HEK293 (cell line): Measurements from ENCODE around the gene RASL10A.

ENCODE experiments used
- CTCF ChIA-PET: fragments of 350-600 bp; formaldehyde crosslinking; extraction: SDS; loops from one replicate; lab custom pipeline; 2021; ENCODE audit warnings: antibody characterized with exemption; lab: Yijun Ruan, JAX
- POLR2A ChIA-PET: fragments of 300-600 bp; formaldehyde crosslinking; extraction: SDS; loops from one replicate; lab custom pipeline; 2020; ENCODE audit warnings: antibody characterized with exemption, inconsistent platforms; lab: Yijun Ruan, JAX
- H3K27ac ChIP-seq: fragments of 200-500 bp; sonication (Bioruptor generic); 2 replicates; pipeline ENCODE4 v1.5.1; 2014; ENCODE audit warnings: low read depth, low read length, control low read depth, inconsistent platforms; ENCODE audit errors: extremely low read depth
- H3K36me3 ChIP-seq, 2 experiments: fragments of 200-500 bp in 1 of 2; sonication (Bioruptor generic) in 1 of 2; 1 replicate in 1 of 2; 2 replicates in 1 of 2; pipeline ENCODE4 v1.5.1; 2014 to 2017; ENCODE audit warnings: inconsistent platforms in 2 of 2, low read length in 2 of 2; ENCODE audit not compliant: control insufficient read depth in 2 of 2, insufficient read depth in 1 of 2
- H3K4me1 ChIP-seq: fragments of 200-500 bp; sonication (Bioruptor generic); 2 replicates; pipeline ENCODE4 v1.5.1; 2014; ENCODE audit warnings: mild to moderate bottlenecking, low read length, inconsistent platforms; ENCODE audit not compliant: control insufficient read depth, insufficient read depth
- H3K4me3 ChIP-seq: 2 replicates; pipeline ENCODE4 v1.5.1; 2011; ENCODE audit warnings: low read depth, mild to moderate bottlenecking, control low read depth, low read length, moderate library complexity
- H3K9me3 ChIP-seq: fragments of 200-500 bp; sonication (Bioruptor generic); 2 replicates; pipeline ENCODE4 v1.5.1; 2014; ENCODE audit warnings: low read depth, low read length, inconsistent platforms; ENCODE audit not compliant: control insufficient read depth, insufficient read depth
- BCL11A ChIP-seq: fragments of 450-650 bp; formaldehyde crosslinking; IDR thresholded peaks from 2 replicates; pipeline ENCODE4 v1.5.1; 2016; ENCODE audit warnings: low read depth, missing biosample characterization, missing genetic modification characterization
- EGR2 ChIP-seq: fragments of 450-650 bp; formaldehyde crosslinking; IDR thresholded peaks from 2 replicates; pipeline ENCODE4 v1.5.1; 2016; ENCODE audit warnings: low read depth, missing biosample characterization, missing genetic modification characterization
- GLIS2 ChIP-seq: fragments of 450-650 bp; formaldehyde crosslinking; IDR thresholded peaks from 2 replicates; pipeline ENCODE4 v1.5.1; 2016; ENCODE audit warnings: missing biosample characterization, missing genetic modification characterization
- IKZF3 ChIP-seq: fragments of 450-650 bp; IDR thresholded peaks from 2 replicates; pipeline ENCODE4 v1.5.0; 2018; ENCODE audit warnings: missing biosample characterization, mild to moderate bottlenecking, missing genetic modification characterization, moderate library complexity
- KLF1 ChIP-seq: fragments of 450-650 bp; formaldehyde crosslinking; IDR thresholded peaks from 2 replicates; pipeline ENCODE4 v1.5.1; 2016; ENCODE audit warnings: missing biosample characterization, missing genetic modification characterization
- KLF9 ChIP-seq: fragments of 450-650 bp; formaldehyde crosslinking; IDR thresholded peaks from 2 replicates; pipeline ENCODE4 v1.5.1; 2016; ENCODE audit warnings: missing biosample characterization, missing genetic modification characterization, low read depth
- OVOL3 ChIP-seq: fragments of 450-650 bp; formaldehyde crosslinking; IDR thresholded peaks from 2 replicates; pipeline ENCODE4 v1.5.1; 2016; ENCODE audit warnings: missing biosample characterization, missing genetic modification characterization
- PRDM1 ChIP-seq: fragments of 450-650 bp; formaldehyde crosslinking; IDR thresholded peaks from 2 replicates; pipeline ENCODE4; 2016; ENCODE audit warnings: missing biosample characterization, missing genetic modification characterization
- SP2 ChIP-seq: fragments of 450-650 bp; formaldehyde crosslinking; IDR thresholded peaks from 2 replicates; pipeline ENCODE4 v1.5.1; 2016; ENCODE audit warnings: missing biosample characterization, missing genetic modification characterization
- SP3 ChIP-seq: fragments of 450-650 bp; formaldehyde crosslinking; IDR thresholded peaks from 2 replicates; pipeline ENCODE4 v1.5.1; 2016; ENCODE audit warnings: missing biosample characterization, missing genetic modification characterization
- SP7 ChIP-seq: fragments of 450-650 bp; formaldehyde crosslinking; IDR thresholded peaks from 2 replicates; pipeline ENCODE4 v1.5.1; 2016; ENCODE audit warnings: missing biosample characterization, missing genetic modification characterization
- ZBTB7A ChIP-seq: fragments of 450-650 bp; formaldehyde crosslinking; IDR thresholded peaks from 2 replicates; pipeline ENCODE4 v1.5.1; 2016; ENCODE audit warnings: low read depth, missing biosample characterization, missing genetic modification characterization
- ZEB2 ChIP-seq: fragments of 450-650 bp; formaldehyde crosslinking; IDR thresholded peaks from 2 replicates; pipeline ENCODE4 v1.5.1; 2016; ENCODE audit warnings: missing biosample characterization, missing genetic modification characterization
- ZIC2 ChIP-seq: fragments of 450-650 bp; formaldehyde crosslinking; IDR thresholded peaks from 2 replicates; pipeline ENCODE4 v1.5.1; 2016; ENCODE audit warnings: missing biosample characterization, missing genetic modification characterization
- ZNF138 ChIP-seq: fragments of 450-650 bp; formaldehyde crosslinking; IDR thresholded peaks from 2 replicates; pipeline ENCODE4 v1.5.1; 2016; ENCODE audit warnings: missing biosample characterization, missing genetic modification characterization, borderline replicate concordance
- ZNF335 ChIP-seq: fragments of 450-650 bp; formaldehyde crosslinking; conservative IDR thresholded peaks from 2 replicates; pipeline ENCODE4 v1.5.1; 2016; ENCODE audit warnings: missing biosample characterization, missing genetic modification characterization
- ZNF366 ChIP-seq: fragments of 450-650 bp; formaldehyde crosslinking; conservative IDR thresholded peaks from 2 replicates; pipeline ENCODE4 v1.5.1; 2016; ENCODE audit warnings: missing biosample characterization, missing genetic modification characterization
- ZNF404 ChIP-seq: fragments of 450-650 bp; formaldehyde crosslinking; IDR thresholded peaks from 2 replicates; pipeline ENCODE4 v1.5.1; 2017; ENCODE audit warnings: missing biosample characterization, missing genetic modification characterization
- ZNF629 ChIP-seq: fragments of 450-650 bp; formaldehyde crosslinking; IDR thresholded peaks from 2 replicates; pipeline ENCODE4 v1.5.1; 2017; ENCODE audit warnings: missing biosample characterization, missing genetic modification characterization
- ZNF747 ChIP-seq: fragments of 450-650 bp; formaldehyde crosslinking; IDR thresholded peaks from 2 replicates; pipeline ENCODE4 v1.5.1; 2016; ENCODE audit warnings: missing biosample characterization, missing genetic modification characterization
- ZNF76 ChIP-seq: fragments of 450-650 bp; formaldehyde crosslinking; IDR thresholded peaks from 2 replicates; pipeline ENCODE4; 2016; ENCODE audit warnings: low read depth, missing biosample characterization, missing genetic modification characterization, borderline replicate concordance
- ZNF792 ChIP-seq: fragments of 450-650 bp; formaldehyde crosslinking; IDR thresholded peaks from 2 replicates; pipeline ENCODE4 v1.5.1; 2016; ENCODE audit warnings: missing biosample characterization, missing genetic modification characterization
- TF ChIP-seq, protein P1 (sequence below): fragments of 450-650 bp; formaldehyde crosslinking; IDR thresholded peaks from 2 replicates; pipeline ENCODE4 v1.5.1; 2017; ENCODE audit warnings: missing biosample characterization, mild to moderate bottlenecking, missing genetic modification characterization, moderate library complexity
- TF ChIP-seq, protein P2 (sequence below): fragments of 450-650 bp; formaldehyde crosslinking; IDR thresholded peaks from 2 replicates; pipeline ENCODE4 v1.5.1; 2016; ENCODE audit warnings: missing biosample characterization, missing genetic modification characterization
- TF ChIP-seq, protein P3 (sequence below): fragments of 450-650 bp; IDR thresholded peaks from 2 replicates; pipeline ENCODE4 v1.5.1; 2018; ENCODE audit warnings: missing biosample characterization, missing genetic modification characterization
- TF ChIP-seq, protein P4 (sequence below): fragments of 450-650 bp; formaldehyde crosslinking; IDR thresholded peaks from 2 replicates; pipeline ENCODE4 v1.5.1; 2016; ENCODE audit warnings: missing biosample characterization, missing genetic modification characterization
- TF ChIP-seq, protein P5 (sequence below): fragments of 450-650 bp; formaldehyde crosslinking; IDR thresholded peaks from 2 replicates; pipeline ENCODE4 v1.5.1; 2016; ENCODE audit warnings: missing biosample characterization, missing genetic modification characterization
- TF ChIP-seq, protein P6 (sequence below): fragments of 450-650 bp; formaldehyde crosslinking; IDR thresholded peaks from 2 replicates; pipeline ENCODE4 v1.5.1; 2016; ENCODE audit warnings: missing biosample characterization, missing genetic modification characterization

Gene RASL10A

DNA sequence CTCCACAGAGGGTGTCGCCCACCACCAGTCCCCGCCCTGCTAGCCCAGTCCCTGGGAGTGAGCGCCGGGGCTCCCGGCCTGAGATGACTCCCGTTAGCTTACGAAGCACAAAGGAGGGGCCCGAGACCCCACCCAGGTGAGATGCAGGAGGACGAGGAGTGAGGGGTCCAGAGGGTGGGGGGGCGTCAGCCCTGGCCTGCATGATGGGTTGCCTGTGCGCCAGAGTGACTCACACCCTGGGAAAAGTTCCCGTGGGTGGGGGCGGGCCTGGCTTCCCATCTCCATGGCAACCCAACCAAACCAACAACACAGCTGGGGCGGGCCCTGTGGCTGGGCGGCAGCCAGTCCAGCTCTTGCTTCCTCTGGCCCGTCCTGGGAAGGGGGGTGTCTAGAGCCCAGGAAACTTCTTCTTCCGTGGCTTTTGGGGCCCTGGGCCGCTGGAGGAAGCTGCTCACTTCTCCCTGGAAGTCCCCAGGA is 4.6 kb downstream of the RASL10A start (continued):
- TF ChIP-seq ZBTB7A (peak; percentile 40; the same call in 1 of the 2 replicates), EGR2 (peak; percentile 63), ZEB2 (tag by site-specific recombination) (peak; percentile 61; the same call in 1 of the 2 replicates), ZNF335 (tag by site-specific recombination) (no peak), SP7 (peak; percentile 57), SP2 (tag by site-specific recombination) (peak; percentile 70), ZNF629 (tag by site-specific recombination) (peak; percentile 29; the same call in 1 of the 2 replicates), PRDM1 (no peak), OVOL3 (tag by site-specific recombination) (no peak), SP3 (peak; percentile 52), KLF1 (tag by site-specific recombination) (peak; percentile 91), GLIS2 (tag by site-specific recombination) (peak; percentile 76), ZNF404 (tag by site-specific recombination) (no peak), IKZF3 (tag by site-specific recombination) (peak; percentile 92), KLF9 (peak; percentile 80)
- TF ChIP-seq, protein P1, sequence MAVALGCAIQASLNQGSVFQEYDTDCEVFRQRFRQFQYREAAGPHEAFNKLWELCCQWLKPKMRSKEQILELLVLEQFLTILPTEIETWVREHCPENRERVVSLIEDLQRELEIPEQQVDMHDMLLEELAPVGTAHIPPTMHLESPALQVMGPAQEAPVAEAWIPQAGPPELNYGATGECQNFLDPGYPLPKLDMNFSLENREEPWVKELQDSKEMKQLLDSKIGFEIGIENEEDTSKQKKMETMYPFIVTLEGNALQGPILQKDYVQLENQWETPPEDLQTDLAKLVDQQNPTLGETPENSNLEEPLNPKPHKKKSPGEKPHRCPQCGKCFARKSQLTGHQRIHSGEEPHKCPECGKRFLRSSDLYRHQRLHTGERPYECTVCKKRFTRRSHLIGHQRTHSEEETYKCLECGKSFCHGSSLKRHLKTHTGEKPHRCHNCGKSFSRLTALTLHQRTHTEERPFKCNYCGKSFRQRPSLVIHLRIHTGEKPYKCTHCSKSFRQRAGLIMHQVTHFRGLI (tag by site-specific recombination): peak; percentile 44; the same call in 1 of the 2 replicates
- TF ChIP-seq, protein P2, sequence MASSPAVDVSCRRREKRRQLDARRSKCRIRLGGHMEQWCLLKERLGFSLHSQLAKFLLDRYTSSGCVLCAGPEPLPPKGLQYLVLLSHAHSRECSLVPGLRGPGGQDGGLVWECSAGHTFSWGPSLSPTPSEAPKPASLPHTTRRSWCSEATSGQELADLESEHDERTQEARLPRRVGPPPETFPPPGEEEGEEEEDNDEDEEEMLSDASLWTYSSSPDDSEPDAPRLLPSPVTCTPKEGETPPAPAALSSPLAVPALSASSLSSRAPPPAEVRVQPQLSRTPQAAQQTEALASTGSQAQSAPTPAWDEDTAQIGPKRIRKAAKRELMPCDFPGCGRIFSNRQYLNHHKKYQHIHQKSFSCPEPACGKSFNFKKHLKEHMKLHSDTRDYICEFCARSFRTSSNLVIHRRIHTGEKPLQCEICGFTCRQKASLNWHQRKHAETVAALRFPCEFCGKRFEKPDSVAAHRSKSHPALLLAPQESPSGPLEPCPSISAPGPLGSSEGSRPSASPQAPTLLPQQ (tag by site-specific recombination): 0 out of 2 replicates have a peak, but pooled peaks have one; percentile 60

DNA sequence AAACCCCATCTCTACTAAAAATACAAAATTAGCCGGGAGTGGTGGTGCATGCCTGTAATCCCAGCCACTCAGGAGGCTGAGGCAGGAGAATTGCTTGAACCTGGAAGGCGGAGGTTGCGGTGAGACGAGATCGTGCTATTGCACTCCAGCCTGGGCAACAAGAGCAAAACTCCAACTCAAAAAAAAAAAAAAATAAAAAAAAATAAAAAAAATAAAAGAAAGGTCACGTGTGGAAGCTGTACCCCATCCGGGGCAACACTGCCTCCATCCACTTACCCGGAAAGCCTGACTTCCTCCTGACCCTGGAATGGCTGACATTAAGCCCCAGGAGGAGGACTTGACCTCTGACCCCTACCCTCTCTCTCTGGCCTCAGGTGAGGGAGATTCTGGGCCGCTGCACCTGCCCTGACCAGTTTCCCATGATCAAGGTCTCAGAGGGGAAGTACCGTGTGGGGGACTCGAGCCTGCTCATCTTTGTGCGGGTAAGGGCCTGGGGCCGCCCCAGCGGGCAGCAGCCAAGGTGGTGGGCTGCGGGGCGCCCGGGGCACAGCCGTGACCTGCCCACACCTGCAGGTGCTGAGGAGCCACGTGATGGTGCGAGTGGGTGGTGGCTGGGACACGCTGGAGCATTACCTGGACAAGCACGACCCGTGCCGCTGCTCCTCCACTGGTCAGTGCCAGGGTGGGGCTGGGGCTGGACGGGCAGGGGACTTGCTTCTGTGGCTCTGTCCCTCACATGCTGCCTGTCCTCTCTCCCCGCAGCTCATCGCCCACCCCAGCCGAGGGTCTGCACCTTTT is 5.2 kb downstream of the RASL10A start:
- ChIA-PET POLR2A (interaction anchor here (0.5 to 1.1 kb wide), 3 partner anchors 39 to 243 kb away, joined by 4 to 5 read pairs (median 4); partner anchors contain the start of genes EWSR1, RHBDD3 and THOC5), CTCF (interaction anchor here (0.6 to 1.5 kb wide), 2 partner anchors 40 to 104 kb away, joined by 3 read pairs; no protein-coding TSS in a partner anchor)
- no peak overlapping the region for H3K4me3 ChIP-seq
- H3K36me3 ChIP-seq: no peaks in the 10 kb centered on the region
- H3K9me3 ChIP-seq: no peaks in the 10 kb centered on the region
- peaks cover 14% of the 10 kb centered on the region for H3K4me1 ChIP-seq
- no peak overlapping the region for H3K27ac ChIP-seq
- TF ChIP-seq, protein P3, sequence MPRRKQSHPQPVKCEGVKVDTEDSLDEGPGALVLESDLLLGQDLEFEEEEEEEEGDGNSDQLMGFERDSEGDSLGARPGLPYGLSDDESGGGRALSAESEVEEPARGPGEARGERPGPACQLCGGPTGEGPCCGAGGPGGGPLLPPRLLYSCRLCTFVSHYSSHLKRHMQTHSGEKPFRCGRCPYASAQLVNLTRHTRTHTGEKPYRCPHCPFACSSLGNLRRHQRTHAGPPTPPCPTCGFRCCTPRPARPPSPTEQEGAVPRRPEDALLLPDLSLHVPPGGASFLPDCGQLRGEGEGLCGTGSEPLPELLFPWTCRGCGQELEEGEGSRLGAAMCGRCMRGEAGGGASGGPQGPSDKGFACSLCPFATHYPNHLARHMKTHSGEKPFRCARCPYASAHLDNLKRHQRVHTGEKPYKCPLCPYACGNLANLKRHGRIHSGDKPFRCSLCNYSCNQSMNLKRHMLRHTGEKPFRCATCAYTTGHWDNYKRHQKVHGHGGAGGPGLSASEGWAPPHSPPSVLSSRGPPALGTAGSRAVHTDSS (tag by site-specific recombination): no peak
- TF ChIP-seq, protein P4, sequence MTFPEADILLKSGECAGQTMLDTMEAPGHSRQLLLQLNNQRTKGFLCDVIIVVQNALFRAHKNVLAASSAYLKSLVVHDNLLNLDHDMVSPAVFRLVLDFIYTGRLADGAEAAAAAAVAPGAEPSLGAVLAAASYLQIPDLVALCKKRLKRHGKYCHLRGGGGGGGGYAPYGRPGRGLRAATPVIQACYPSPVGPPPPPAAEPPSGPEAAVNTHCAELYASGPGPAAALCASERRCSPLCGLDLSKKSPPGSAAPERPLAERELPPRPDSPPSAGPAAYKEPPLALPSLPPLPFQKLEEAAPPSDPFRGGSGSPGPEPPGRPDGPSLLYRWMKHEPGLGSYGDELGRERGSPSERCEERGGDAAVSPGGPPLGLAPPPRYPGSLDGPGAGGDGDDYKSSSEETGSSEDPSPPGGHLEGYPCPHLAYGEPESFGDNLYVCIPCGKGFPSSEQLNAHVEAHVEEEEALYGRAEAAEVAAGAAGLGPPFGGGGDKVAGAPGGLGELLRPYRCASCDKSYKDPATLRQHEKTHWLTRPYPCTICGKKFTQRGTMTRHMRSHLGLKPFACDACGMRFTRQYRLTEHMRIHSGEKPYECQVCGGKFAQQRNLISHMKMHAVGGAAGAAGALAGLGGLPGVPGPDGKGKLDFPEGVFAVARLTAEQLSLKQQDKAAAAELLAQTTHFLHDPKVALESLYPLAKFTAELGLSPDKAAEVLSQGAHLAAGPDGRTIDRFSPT (tag by site-specific recombination): peak; percentile 12; the same call in 1 of the 2 replicates
- TF ChIP-seq ZNF366 (tag by site-specific recombination) (no peak), ZNF138 (no peak), BCL11A (peak; percentile 40; the same call in 1 of the 2 replicates), ZNF747 (tag by site-specific recombination) (no peak), ZIC2 (tag by site-specific recombination) (no peak), ZNF792 (tag by site-specific recombination) (no peak), KLF1 (tag by site-specific recombination) (no peak), ZNF76 (tag by site-specific recombination) (no peak)
- TF ChIP-seq, protein P5, sequence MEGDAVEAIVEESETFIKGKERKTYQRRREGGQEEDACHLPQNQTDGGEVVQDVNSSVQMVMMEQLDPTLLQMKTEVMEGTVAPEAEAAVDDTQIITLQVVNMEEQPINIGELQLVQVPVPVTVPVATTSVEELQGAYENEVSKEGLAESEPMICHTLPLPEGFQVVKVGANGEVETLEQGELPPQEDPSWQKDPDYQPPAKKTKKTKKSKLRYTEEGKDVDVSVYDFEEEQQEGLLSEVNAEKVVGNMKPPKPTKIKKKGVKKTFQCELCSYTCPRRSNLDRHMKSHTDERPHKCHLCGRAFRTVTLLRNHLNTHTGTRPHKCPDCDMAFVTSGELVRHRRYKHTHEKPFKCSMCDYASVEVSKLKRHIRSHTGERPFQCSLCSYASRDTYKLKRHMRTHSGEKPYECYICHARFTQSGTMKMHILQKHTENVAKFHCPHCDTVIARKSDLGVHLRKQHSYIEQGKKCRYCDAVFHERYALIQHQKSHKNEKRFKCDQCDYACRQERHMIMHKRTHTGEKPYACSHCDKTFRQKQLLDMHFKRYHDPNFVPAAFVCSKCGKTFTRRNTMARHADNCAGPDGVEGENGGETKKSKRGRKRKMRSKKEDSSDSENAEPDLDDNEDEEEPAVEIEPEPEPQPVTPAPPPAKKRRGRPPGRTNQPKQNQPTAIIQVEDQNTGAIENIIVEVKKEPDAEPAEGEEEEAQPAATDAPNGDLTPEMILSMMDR (tag by site-specific recombination): no peak
- TF ChIP-seq, protein P6, sequence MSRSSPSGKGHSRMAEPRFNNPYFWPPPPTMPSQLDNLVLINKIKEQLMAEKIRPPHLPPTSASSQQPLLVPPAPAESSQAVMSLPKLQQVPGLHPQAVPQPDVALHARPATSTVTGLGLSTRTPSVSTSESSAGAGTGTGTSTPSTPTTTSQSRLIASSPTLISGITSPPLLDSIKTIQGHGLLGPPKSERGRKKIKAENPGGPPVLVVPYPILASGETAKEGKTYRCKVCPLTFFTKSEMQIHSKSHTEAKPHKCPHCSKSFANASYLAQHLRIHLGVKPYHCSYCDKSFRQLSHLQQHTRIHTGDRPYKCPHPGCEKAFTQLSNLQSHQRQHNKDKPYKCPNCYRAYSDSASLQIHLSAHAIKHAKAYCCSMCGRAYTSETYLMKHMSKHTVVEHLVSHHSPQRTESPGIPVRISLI (tag by site-specific recombination): 0 out of 2 replicates have a peak, but pooled peaks have one; percentile 44
